SK-MEL-5 (cell line): Measurements from ENCODE around the gene EXOC3L4. TPM values are rescaled to one million over a fixed set of nuclear protein-coding genes. Genes with fewer than 3 reads are reported as not detected.

Experiments used
- DNase-seq: peaks from one replicate; pipeline ENCODE4 v3.0.0-alpha.2; 2016; ENCODE audit warnings: low read depth, low spot score
- in situ Hi-C: cut with HindIII; loops from 2 replicates; pipeline ENCODE4 v1.10.0; 2016; ENCODE audit warnings: low sequenced_read_pairs, high pct_unique_total_duplicates, low pct_unique_long_range_greater_than_20kb
- total RNA-seq: library from RNA; depleted of rRNA; stranded (reverse); fragments of >200 nt; shearing (Covaris generic); gene quantifications from 2 replicates; pipeline ENCODE4 v1.2.3, GENCODE V29; 2014

The EXOC3L4 gene
- total RNA-seq, 1 experiment from 2014 or later, result not detected

GRCh38 chr14:103099733-103100280 is 5.3 kb downstream of the EXOC3L4 start:
- in situ Hi-C loops, result no loop called here
- no peak for DNase-seq

- no peak for DNase-seq
- in situ Hi-C loops, result no loop called here
These were observed 6.0 kb downstream of the EXOC3L4 start for GRCh38 chr14:103100281-103101121.

- in situ Hi-C loops, result no loop called here
- no peak for DNase-seq
These were observed 6.9 kb downstream of the EXOC3L4 start for GRCh38 chr14:103101257-103101962.

GRCh38 chr14:103101963-103102688 is 7.6 kb downstream of the EXOC3L4 start:
- DNase-seq, result no peak
- in situ Hi-C loops, result no loop called here

- in situ Hi-C loops, result no loop called here
- no peak for DNase-seq
These were observed 8.2 kb downstream of the EXOC3L4 start for GRCh38 chr14:103102689-103103260.

- peak; percentile 36 for DNase-seq
- in situ Hi-C loops, result no loop called here
These were observed 9.2 kb downstream of the EXOC3L4 start for GRCh38 chr14:103103461-103104388.

- no peak for DNase-seq
- in situ Hi-C loops, result no loop called here
These were observed 9.8 kb downstream of the EXOC3L4 start for GRCh38 chr14:103104389-103104653.

- in situ Hi-C loops, result no loop called here
- DNase-seq, result peak; percentile 43
These were observed 10.3 kb downstream of the EXOC3L4 start for GRCh38 chr14:103104654-103105452.

- in situ Hi-C loops, result no loop called here
These were observed 11.1 kb downstream of the EXOC3L4 start for GRCh38 chr14:103105580-103106150.

GRCh38 chr14:103107455-103107854 is 12.9 kb downstream of the EXOC3L4 start:
- in situ Hi-C loops, result no loop called here
- DNase-seq, result no peak

More at GRCh38 chr14:103105580-103106150, 11.1 kb downstream of the EXOC3L4 start:
- DNase-seq, result no peak

GRCh38 chr14:103107941-103108748 is 13.6 kb downstream of the EXOC3L4 start:
- in situ Hi-C loops, result no loop called here
- no peak for DNase-seq

GRCh38 chr14:103108749-103109207 is 14.3 kb downstream of the EXOC3L4 start:
- DNase-seq, result no peak
- in situ Hi-C loops, result no loop called here

- in situ Hi-C loops, result no loop called here
- DNase-seq, result no peak
These were observed 15.3 kb downstream of the EXOC3L4 start for GRCh38 chr14:103109535-103110441.

GRCh38 chr14:103110681-103111231 is 16.2 kb downstream of the EXOC3L4 start:
- in situ Hi-C loops, result no loop called here

More at GRCh38 chr14:103110681-103111231, 16.2 kb downstream of the EXOC3L4 start:
- DNase-seq, result no peak
